GM21619 (cell line): Measurements from ENCODE around the gene ACY1.
"Not testable (repeated sequence)": the region's sequence is repeated elsewhere in the genome, so short reads cannot be mapped to it uniquely, and the experiment has no call there.

ENCODE experiments used
- ATAC-seq: cut with Tn5 transposase; IDR thresholded peaks from one replicate; pipeline ENCODE4 v1.9.1; 2021; ENCODE audit not compliant: unreplicated experiment

The ACY1 gene

DNA sequence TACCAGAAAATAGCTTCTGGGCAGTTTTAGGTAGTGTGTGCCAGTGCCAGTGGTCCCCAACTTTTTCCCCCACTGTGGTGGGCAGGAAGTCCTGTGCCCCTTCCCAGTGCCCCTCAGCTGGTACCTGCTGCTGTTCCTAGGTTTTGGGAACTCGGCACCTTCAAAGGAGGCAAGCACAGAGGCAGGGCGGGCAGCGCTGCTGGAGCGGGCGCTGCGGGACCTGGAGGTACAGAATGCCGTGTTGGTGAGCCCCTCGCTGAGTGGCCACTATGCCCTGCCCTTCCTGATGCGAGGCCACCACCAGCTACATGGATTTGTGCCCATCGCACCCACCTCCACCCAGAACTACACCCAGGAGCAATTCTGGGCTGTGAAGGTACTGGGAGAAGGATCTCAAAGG, 3.1 kb upstream of the ACY1 start:
- no peak for ATAC-seq

DNA sequence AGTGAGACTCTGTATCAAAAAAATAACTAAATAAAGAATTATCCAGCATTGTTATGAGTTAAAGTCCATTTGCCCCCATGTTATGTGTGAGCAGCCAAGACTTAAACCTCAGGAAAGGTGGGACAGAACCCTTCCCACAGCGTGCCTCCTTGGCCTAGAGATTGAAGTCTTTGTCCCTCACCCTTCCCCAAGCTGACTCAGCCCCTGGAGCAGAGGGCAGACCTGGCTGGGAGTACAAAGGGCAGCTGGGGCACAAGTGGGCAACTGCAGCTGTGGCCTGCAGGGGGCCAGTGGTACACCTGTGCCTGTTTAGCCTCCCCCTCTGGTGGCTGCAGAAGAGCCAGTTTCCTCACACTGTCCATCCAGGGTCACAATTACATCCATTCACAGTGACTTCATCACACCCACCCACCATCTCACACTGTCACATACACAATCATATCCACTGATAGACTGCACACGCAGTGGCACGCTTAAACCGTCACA, 940 bp upstream of the ACY1 start:
- peak; percentile 49 for ATAC-seq

DNA sequence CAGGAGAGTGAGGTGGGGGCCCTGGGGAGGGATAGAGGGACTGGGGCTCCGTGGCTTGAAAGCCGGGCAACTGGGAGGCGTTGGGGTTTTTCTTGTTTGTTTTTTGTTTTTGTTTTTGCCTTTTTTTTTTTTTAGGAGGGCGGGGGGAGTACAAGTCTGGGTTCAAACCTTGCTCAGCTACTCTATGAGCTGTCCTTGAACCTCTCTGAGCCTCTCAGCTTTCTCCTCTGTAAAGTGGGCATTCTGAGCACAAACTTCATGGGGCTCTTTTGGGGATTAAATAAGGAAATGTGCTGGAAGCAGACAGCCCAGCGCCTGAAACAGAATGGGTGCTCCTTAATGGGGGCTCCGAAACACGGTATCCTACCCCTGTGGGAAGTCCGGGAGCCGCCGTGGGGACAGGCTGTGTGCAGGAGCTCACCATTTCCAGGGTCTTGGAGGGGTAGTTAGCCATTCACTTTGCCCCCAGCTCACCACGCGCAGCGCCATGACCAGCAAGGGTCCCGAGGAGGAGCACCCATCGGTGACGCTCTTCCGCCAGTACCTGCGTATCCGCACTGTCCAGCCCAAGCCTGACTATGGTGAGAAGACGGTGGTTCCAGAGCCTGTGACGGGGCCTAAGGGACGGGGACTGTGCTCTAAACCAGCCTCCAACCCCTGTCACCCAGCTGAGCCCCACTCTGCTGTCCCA, 388 bp downstream of the ACY1 start:
- ATAC-seq, result no peak

DNA sequence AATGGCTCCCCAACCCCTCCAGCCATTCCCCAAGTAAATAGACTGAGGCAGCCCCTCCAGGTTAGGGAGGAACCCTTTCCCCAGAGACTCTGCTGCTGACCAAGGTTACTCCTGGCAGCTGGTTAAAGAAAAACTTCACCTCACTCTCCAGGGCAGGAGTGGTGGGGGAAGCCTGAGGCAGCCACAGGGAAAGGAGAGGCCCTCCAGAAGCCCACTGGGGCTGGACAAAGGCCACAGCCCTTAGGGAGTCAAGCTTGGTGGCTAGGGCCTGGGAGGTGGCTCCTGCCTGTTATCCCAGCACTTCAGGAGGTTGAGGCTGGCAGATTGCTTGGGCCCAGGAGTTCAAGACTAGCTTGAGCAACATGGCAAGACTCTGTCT, 923 bp downstream of the ACY1 start:
- no peak for ATAC-seq

DNA sequence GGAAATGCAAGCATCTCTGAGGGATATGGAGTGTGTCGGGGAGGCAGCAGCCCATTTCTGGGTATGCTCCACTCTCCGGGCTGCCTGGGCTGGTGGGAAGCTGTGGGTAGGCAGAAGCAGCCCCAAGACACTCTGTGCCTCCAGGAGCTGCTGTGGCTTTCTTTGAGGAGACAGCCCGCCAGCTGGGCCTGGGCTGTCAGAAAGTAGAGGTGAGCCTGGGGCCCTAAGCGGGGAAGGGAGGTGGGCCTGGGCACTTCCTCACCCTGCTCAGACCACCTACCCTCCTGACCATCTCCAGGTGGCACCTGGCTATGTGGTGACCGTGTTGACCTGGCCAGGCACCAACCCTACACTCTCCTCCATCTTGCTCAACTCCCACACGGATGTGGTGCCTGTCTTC, 1.7 kb downstream of the ACY1 start:
- no peak for ATAC-seq

DNA sequence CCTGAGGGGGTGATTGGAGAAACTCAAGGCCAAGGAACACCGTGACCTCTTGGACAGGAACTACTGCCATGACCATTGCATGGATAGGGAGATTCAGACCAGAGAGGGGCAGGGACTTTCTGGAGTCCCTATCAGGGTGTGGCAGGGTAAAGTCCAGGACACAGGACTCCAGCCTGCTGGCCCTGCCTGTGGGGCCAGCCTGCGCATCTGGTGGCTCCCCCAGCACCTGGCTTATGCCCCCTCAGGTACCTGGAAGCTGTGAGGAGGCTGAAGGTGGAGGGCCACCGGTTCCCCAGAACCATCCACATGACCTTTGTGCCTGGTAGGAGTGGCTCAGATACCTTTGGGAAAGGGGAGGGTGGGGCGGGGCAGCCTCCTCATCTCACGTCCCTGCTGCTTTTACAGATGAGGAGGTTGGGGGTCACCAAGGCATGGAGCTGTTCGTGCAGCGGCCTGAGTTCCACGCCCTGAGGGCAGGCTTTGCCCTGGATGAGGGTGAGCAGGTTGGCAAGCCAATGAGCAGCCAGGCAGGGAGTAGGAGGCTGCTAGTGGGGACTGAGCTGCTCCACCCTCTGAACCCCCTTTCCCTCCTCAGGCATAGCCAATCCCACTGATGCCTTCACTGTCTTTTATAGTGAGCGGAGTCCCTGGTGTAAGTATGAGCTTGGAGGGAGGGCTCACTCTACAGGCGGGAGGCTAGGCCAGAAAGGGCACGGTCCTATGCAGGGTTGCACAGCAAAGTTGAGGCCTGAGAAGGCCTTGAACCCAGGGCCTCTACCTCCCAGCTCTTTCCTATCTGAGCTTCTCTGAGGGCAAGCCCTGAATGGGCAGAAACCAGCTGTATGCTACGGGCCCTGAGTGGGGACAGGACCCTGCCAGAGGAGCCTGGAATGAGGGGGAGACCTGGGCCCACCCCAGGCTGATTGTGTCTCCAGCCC, 2.9 kb downstream of the ACY1 start:
- ATAC-seq, result no peak

DNA sequence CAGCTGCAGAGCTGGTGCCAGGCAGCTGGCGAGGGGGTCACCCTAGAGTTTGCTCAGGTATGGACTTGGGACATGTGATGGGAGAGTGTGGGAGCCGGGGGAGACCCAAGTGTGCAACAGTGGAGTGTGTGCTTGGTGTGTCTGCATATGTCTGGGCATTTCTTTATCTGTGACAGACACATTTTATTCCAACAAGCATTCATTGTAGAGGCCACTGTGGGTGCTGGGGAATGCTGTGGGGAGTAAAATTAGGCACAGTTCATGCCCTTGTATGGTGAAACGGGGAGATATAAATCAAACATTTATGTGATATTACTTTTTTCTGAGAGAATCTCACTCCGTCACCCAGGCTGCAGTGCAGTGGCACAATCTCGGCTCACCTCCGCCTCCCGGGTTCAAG, 4.2 kb downstream of the ACY1 start:
- ATAC-seq, result no peak

DNA sequence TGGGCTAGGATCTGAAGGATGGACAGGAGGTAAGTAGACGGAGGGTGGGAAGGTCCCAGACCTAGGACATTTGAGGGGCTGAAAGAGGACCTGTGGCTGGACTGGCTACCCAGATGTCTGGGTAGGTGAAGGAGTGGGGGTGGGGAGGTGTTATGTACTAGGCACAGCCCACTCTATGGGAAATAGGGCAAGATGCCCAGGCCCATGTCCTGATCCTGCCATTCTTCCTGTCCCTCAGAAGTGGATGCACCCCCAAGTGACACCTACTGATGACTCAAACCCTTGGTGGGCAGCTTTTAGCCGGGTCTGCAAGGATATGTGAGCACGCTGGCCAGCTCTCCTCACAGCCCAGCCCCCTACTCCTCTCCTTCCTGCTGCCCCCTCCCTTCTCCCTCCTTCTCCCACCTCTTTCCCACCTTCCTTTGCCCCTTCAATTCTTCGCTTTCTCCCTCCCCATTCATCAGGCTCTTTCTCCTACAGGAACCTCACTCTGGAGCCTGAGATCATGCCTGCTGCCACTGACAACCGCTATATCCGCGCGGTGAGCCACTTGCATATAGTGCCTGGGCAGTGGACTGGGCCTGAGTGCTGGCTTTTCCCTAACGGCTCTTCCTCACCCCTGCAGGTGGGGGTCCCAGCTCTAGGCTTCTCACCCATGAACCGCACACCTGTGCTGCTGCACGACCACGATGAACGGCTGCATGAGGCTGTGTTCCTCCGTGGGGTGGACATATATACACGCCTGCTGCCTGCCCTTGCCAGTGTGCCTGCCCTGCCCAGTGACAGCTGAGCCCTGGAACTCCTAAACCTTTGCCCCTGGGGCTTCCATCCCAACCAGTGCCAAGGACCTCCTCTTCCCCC, 5.2 kb downstream of the ACY1 start:
- no peak for ATAC-seq

DNA sequence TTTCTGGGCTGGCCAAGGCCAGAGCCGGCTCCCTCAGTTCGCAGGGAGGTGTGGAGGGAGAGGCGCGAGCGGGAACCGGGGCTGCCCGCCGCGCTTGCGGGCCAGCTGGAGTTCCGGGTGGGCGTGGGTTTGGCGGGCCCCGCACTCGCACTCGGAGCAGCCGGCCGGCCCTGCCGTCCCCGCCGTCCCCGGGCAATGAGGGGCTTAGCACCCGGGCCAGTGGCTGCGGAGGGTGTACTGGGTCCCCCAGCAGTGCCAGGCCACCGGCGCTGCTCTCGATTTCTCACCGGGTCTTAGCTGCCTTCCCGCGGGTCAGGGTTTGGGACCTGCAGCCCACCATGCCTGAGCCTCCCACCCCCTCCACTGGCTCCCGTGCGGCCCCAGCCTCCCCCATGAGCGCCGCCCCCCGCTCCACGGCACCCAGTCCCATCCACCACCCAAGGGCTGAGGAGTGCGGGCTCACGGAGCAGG, 7.2 kb downstream of the ACY1 start:
- not testable (repeated sequence) for ATAC-seq

DNA sequence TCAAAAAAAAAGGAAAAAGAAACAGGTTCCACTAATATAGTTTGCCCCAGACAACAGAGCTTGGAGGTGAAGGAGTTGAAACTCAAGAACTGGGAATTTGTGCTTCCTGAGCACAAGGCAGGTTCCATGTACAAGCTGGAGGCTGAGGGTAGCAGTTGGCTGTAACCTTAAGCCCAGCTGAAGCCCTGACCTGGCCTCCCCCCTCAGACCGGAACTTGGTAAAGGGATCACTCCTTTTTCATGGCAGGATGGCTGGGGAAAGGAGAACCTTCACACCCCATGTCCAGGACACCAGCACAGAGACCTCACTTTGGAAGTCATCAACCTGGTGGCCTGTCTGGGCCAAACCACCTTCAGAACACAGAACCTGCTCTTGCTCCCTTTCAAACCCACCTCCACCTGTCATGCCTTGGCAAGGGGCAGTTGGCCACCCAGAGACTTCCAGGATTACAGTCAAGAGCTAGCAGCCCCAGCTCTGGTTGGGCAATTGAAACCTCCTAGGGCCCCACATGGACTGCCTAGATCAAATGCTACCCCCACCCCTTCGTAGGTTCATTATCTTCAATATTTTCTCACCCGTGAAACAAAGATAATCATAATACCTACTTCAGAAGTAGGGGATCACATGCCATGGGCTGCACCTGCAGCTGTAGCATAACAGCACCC, 8.8 kb downstream of the ACY1 start:
- no peak for ATAC-seq

DNA sequence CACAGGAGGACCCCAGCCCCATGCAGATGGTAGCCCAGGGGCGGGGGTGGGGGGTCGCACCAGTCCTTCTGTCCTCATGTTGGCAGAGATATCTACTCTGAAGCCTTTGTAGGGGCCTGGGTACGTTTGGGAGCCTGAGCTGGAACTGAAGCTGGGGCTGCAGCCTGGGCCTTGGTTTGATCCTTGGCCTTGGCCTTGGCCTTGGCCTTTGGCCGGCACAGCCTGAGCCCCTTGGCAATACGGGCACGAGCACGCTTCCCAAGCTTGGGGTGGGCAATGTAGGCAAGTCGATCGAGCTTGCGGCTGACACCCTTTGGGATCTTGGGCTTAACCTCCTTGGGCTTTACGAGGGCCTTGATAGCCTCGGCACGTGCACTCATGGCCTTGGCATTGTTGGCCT, 10.3 kb downstream of the ACY1 start:
- ATAC-seq, result not testable (repeated sequence)

DNA sequence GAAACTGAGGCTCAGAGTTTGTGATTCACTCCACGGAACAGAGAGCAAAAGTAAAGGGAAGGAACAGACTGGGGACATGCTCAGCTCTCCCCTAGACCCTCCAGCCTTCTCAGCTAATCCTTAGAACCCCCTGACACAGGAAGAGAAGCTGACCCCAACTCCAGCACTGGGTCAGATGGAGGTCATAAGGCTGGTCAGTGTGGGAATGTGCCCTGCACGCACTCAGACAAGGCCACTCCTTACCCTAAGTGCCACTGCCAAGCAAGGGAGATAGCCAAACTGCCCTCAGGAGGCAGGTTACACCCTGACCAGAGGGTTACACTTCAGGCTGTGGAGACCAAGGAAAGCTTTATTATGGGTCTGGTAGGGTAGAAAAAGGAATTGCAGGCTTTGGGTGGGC, 11.2 kb downstream of the ACY1 start:
- ATAC-seq, result no peak

DNA sequence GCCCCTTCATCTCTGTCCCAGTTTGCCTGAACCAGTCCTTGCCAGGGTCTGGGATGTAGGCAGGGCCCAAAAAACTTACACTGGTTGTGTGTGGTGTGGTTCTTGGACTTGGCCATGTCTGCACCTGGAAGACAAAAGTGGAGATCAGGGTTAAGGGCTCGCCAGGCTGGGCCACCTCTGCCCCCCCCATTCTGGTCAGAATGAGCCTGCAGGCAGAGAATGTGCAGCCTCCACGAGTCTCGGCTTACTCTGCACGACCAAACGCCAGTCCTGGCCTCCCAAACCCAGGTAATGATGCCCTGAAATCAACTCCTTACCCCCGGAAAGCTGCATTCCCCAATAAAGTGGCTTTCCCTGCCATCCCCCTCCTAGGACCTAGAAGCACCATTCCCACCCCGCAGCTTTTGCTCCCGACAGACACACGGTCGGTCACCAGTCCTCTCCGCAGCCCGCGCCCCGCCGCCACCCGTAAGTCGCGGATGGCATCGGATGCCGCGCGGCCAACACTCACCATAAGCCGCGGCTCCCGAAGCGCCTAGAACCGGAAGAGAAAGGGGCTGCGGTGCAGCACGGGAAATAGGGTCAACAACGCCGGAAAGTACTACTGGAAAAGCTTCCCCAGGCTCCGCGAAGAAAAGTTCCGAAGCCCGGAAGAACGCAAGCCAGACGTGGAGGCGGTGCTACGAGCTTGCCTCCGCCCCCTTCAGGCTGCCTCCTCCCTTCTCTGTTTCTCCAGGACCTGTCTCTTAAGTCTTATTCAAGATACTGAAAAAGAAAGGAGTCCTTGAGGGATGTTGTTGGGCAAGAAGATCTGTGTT, 12.2 kb downstream of the ACY1 start, which contains the start of gene RPL29:
Gene RPL29 (minus strand): TSS at position 550 of the 818 bp plus-strand sequence. CDS start 434 bp downstream, at position 116.
- peak; percentile 94 for ATAC-seq

DNA sequence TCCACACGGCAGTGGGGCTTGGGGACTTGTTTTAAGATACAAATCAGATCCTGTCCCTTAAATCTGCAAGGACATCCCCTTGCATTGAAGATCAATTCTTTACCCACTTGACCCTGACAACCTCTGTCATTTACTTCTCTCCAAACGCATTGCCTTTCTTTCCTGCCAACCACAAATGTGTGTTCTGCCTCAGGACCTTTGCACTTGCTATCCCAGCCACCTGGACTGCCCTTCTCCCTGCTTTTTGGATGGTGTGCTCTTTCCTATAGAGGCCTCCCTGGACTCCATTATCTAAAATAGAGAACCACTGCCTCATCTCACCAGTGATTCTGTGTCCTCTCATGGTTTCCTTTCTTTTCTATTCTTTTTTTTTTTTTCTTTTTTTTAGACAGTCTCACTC, 13.8 kb downstream of the ACY1 start:
- no peak for ATAC-seq

DNA sequence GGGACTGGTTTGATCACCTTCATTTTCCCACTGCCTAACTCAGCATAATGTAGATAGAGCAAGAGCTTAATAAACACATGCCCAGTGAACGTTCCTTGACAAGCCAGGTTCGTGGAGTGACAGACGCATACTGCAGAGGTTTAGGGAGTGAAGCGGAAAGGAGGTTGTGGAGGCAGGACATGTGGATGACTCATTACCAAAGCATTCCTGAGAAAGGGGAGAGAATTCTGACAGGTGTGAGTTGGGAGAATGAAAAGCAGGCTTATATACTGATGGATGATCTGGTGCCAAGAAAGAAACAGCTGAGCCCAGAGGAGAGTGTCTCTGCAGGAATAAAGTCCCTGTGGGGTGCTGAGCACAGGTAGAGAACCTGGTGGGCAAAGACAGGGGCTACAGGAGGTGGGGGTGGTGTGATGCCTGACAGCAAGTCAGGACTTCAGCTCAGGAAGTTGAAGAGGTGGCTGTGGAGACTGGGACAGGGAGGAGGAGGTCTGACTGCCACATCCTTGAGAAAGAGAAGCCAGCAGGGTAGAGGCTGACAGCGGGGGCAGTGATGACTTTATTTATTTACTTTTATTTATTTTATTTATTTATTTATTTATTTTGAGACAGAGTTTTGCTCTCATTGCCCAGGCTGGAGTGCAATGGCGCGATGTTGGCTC, 14.7 kb downstream of the ACY1 start:
- ATAC-seq, result no peak

DNA sequence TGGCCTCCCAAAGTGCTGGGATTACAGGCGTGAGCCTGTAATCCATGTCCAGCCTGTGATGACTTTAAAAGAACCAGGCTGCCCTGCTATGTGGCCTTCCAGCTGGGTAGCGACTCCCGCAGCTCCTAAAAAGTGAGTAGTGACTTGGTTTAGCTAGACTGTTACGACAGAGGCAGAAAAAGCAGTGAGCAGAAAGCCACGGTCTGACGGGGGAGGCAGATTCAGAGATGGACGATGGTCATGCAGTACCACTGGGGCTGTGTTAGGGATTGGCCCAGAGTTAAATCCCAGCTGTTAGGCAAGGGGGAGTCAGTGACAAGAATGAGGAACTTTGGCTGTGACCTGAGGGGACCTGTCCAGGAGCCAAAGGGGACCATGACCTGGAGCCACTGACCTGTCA, 15.4 kb downstream of the ACY1 start:
- no peak for ATAC-seq

DNA sequence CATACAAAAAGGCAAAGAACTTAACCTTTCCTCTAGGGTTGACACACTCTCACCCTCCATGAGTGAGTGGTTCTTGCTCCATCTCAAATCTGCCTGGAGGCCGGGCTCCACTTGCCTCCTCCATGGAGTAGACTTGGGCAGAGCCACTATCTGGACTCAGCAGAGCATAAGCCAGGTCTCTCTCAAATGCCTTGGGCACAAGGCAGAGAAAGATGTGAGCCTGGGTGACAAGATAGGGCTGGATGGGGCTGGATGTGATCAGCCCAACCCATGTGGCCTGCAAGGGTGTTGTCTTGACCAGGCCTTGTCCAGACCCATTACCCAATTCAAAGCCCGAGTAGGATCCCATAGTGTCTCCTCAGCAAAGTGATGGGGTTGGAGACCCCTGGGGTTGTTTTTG, 16.5 kb downstream of the ACY1 start:
- no peak for ATAC-seq

DNA sequence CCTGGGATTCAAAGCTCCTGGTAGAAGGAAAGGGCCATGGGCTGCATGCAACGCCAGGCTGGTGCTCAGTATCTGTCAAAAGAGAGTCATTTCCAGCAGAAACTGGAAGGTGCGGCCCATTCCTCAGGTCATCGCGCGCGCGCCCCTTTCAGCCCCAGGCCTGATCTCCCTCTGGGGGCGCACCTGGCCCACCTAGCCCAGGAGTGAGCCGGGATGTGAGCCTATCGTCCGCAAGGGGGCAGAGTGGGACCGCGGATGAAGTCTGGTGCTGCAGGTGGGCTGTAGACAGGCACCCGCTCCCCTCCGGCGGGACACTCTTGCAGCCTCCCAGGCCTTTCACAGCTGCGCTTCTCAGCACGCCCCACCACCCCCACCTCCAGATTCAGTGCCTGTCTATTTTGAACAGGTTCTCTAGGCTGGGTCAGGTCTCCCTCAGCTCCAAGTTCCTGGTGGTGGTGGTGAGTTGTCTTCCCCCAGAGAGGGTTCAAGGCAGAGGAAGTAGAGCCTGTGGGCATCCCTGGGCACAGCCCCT, 18.2 kb downstream of the ACY1 start:
- peak; percentile 84 for ATAC-seq

DNA sequence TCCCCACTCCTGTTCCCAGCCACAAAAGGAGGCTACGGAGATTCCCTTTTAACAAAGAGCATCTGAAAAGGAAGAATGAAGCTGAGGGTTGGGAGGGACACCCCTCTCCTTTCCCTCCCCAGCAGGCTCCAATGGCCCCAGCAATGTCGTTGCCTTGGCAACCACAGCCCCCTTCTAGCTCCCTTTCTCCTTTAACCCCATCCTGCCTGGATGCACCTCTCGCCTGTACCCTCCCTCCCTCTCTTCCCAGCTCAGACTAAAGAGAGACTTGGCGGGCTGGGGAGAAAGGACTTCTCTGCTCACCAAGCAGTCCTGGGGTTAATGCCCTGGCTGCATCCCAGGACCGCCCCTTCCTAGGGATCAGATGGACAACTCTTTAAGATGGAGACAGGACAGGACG, 19.4 kb downstream of the ACY1 start:
- ATAC-seq, result no peak
